GM18505 (cell line): ENCODE results near the gene ASB2.
A peak's percentile ranks its signal among the peaks of the same experiment; 100 is the strongest.

Experiments
- ATAC-seq: cut with Tn5 transposase; IDR thresholded peaks from one replicate; pipeline ENCODE4 v1.9.1; 2021; ENCODE audit not compliant: unreplicated experiment
- POLR2A ChIP-seq: IDR thresholded peaks from 4 replicates; pipeline ENCODE4 v1.6.1; 2011; ENCODE audit warnings: borderline replicate concordance; ENCODE audit not compliant: insufficient read depth, insufficient read length; ENCODE audit errors: extremely low read depth

The ASB2 gene

DNA sequence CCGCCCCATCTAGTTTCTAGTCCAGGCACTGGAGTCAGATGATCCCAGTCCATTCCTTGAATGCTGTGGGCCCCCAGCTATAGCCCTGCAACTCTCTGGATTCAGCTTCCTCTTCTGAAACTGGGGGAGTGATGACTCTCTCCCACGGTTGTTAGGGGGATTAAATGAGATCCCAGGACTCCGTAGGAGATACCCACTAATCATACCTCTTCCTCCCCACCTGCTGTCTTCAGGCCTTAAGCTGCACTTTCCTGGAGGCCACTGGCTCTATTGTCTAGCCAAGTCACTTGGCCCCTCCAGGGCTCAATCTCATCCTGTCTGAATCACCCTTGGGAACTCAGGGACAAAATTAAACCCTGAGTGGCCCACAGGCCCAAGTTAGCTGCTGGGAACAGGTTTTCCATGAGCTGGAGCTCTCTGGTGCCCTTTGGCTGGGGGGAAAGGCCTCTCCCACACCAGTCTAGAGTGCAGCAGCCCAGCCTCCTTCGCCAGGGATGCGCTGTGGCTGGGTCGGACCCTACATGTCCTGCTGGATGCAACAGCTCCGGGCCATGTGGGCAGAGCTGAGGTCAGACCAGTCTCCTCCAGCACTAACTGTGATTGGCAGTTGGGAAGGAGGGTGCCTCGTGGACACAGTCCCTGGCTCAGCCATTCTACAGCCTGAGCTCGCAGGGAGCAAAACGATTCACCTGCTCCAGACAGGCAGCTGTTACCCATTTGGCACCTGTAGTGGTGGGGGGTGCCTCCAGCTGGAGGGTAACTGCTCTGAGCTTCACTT, 6.0 kb upstream of the ASB2 start:
- ATAC-seq, result no peak
- TF ChIP-seq POLR2A, result no peak

DNA sequence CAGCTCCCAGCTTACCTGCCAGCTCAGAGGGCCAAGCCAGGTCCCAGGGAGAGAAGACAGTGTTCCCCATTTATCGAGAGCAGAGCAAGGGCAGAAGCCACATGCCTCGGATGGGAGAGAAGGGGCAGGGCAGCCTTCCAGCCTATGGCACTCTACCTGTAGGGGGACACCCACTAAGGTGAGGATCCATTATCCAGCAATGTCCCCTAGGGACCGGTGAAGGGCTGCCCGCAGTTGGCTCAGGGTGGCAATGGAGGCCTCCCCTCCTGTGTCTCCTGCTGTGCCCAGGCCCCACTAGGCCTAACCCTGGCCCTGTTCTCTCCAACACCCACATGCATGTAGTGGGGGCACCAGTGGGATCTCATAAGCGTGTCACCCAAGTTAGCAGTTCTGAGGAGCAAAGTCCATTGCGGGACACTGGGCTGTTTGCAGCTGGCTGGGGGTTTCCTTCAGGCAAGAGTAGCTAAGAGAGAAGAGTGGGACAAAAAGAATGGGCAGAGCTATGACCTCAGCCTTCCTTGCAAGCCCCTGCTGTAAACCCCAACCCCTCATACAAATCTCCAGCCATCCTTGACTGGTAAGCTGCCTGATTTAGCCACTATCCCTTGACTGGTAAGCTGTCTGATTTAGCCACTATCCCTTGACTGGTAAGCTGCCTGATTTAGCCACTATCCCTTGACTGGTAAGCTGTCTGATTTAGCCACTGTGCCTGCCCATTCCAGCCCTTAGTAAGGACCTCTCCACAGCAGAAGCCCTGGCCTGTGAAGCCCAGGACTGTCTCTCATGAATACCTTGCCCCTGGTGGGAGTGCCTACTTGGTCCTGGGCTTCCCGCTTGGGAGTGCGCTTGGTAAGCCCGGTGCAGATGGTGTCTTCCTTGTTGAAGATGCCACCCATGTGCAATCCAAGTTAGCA, 5.2 kb upstream of the ASB2 start:
- no peak for TF ChIP-seq POLR2A
- no peak for ATAC-seq

DNA sequence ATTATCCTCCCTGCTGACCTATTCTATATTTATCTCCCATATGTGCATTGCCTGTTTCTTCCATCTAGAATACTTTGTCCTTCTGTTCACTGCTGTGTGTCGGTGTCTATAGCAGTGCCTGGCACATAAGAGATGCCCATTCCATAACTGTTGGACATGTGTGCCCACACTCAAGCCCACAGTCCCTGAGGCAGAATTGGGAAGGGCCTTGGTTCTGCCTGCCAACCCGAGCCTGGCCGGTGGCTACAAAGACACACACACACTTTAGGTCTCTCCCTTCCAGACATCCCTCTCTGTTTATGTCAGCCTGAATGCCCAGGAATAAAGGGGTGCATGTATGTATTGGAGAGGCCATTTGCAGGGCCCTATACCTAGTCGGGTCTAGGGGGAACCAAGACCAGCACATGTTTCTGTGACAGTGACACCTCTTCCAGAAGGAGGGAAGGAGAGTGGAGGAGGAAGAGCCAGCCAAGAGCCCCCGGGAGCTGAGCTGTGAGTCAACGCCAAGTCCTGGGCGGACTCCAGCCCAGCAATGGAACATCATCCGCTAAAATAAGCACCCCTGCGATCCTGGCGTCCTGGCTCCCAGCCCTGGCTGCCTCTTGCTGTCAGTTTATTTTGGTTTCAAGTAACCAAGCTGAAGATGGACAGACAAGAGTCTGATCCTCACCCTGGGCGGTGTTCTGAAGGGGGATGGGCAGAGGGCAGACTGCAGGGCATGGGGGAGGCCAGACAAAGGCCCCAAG, 4.3 kb upstream of the ASB2 start:
- TF ChIP-seq POLR2A, result no peak
- ATAC-seq, result no peak

DNA sequence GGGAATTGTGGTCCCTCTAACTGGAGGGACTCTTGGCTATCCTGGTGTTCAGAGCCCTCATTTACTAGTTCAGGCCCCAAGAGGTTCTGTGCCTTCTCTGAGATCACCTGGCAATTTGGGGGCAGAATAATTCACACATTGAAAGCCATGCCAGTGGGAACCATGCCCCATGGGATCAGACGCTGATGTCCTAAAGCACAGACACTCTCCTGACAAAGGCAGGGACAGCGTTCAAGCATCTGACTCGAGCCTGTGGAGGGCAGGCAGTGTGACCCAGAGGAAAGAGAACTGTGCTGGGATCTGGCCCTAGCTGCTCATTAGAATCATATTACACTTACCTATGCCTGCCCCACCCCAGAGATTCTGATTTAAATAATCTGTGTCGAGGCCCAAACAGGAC, 2.4 kb upstream of the ASB2 start:
- no peak for ATAC-seq
- no peak for TF ChIP-seq POLR2A

DNA sequence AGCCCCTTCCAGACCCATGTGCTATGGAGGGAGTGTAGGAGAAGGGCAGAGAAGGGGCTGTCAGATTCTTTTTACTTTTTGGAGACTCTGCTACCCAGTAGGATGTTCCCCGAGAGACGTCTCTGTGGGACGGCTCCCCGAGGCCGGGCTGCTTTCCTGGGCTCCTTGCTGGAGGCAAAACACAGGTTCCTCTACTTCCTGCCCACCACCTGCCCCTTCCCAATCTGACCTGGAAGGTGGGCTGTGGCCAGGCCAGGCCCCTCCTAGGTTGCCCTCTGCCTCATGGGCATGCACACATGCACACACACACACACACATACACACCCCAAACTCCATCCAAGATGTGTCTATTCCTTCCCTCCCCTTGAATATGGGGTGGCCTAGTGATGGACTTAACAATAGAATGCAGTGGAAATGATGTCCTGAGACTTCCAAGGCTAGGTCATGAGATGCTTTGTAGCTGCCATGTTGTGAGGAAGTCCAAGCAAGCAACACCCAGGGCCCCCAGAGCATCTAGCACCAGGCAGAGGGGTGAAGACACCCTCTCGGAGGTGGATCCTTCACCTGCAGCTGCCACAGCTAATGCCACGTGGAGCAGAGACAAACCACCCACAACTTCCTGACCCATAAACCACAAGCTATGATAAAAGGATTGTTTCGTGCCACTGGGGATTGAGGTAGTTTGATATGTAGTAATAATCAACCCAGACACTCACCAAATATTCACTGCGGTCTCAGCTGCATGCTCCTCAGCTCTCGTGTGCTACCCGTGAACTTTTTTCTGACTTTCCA, 1.6 kb upstream of the ASB2 start:
- peak; percentile 48 for ATAC-seq
- peak; percentile 11 for TF ChIP-seq POLR2A

DNA sequence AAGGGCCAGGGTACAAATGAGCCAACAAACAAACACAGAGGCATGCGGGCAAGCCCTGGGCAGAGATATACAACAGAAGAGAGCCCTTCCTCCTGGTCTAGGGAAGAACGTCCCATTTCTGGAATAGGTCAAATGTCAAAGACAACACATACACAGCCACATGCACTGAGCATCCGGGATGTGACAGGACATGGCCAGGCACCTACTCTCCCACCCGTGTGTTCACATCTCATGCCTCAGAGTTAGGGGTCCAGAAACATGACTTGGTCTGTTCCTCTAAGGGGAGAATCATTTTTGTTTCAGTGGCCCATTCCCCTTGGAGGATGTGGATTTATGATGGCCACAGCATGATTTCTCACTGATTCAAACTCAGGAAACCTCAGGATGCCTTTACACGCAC, 801 bp upstream of the ASB2 start:
- ATAC-seq, result no peak
- TF ChIP-seq POLR2A, result no peak

DNA sequence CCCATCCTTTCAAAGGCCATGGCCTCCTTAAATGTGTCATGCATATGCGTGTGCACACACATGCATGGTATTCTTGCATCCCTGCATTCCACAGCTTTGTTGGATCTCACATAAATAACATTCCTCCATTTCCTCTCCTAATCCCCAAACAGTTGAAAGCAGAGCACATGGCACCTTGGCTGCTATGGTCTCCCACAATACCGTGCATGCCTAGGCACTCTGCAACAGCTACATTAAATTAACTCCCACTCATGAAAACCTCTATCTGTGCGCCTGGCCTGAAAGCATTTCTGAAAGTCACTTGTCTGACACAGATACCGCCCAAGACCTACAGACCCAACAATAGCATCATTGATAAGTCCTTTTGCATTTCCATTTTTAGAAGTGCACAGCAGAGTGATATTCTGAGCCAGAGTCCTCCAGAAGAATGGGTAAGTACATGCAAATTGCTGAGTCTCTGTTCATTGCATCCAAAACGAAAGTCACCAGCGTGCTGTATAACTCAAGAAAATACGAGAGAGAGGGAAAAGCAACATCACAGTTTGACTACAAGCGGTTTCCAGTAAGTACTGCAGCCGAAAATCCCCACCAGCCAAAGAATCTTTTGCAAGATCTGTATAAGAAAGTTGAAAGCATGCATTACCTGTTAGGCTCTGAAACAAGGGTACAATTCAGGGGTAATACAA, 436 bp downstream of the ASB2 start:
- peak; percentile 50 for ATAC-seq
- TF ChIP-seq POLR2A, result no peak

DNA sequence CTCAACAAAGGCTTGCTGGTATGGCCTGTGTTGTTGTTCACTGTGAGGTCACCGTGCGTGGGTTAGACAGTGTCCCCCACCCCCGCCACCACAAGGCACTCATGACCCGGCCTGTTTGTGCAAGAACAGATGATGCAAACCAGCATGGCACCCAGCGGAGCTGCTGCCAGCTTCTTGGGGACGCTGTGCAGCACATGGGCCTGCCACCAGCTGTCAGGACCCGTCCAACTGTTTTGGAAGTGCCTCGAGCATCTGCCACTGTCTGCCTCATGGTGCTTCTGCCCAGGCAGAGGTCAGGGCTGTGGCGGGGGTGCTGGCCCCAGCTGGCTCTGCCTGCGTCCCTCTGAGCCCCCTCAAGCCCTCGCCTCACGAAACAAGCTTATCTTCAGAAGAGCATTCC, 1.5 kb downstream of the ASB2 start:
- no peak for TF ChIP-seq POLR2A
- ATAC-seq, result no peak

DNA sequence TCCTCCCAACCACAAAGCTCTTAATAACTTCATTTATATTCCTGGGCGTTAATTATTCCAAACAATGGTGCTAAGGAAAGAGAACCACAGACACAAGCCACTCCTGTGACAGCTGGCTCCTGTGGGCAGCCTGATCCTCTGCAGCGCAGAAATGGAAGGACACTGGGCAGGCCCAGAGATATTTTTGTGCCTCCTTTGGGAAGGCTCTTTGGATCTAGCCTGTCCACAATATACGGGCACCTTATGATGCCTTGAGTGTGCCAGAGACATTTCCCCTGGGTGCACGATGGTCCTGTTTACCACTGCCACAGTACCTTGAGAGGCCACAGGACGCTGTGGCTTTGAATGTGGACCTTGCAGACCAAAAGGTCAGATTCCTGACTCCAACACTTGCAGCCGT, 2.1 kb downstream of the ASB2 start:
- no peak for TF ChIP-seq POLR2A
- ATAC-seq, result no peak

DNA sequence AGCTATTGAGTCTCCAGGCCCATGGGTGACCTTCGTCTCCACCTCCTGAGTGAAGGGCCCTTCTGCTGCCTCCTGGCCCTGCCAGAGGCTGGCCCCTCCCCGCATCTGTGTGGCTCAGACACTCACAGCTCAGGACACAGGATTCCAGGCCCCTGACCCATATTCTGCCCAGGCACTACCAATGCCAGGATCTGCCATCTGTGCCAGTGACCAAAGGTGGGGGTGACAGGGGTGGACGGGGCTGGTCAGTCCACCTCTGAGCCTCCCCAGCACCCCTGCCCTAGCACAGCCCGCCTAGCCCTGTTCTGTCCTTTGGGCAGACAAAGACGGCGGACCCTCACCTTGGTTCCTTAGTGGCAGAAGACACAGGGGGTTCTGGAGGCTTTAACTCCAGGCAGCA, 2.8 kb downstream of the ASB2 start:
- no peak for TF ChIP-seq POLR2A
- no peak for ATAC-seq

DNA sequence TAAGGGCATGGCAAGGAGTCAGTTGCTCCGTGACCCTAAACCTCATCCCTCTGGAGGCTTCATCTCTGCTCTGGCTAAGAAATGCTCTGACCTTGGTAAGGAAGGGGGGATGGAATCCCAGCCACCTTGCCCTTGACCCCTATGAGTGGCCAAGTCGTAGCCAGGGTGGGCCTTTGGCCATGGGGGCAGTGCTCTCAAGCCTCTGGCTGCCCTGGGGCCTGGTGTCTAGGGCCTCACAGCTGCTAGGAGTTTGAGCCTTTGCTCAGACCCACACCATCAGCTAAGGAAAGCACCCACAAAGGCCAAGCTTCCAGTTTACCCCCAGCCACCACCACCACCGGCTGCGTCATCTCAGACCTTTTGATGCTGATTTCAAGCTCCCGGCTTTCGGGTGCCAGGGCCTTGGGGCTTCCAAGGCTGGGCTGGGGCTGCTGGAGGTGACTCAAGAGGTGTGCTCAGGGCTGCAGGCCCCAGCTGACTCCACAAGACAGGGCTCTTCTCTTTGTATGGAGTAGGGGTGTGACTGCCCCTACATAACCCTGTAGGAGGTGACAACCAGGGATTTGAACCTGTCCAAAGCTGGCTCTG, 3.7 kb downstream of the ASB2 start:
- TF ChIP-seq POLR2A, result no peak
- no peak for ATAC-seq

DNA sequence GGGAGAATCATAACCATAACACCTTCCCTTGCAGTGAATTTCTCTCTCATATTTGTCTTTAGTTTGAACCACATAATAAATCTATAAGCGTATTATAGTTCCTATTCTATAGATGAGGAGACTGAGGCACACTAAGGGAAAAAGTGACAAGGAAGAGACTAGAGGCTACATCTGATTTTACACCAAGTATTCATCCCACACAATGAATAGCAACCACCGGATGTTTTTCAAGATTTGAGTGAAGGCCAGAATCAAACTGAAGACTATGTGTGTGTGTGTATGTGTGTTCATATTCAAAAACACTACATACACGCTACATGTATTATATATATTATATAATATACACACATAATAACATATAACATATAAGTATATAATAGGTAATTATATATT, 4.7 kb downstream of the ASB2 start:
- no peak for TF ChIP-seq POLR2A

More for the DNA sequence above, 4.7 kb downstream of the ASB2 start:
- no peak for ATAC-seq
